ES-I3 (cell line): Measurements from ENCODE around the gene RND3.

Experiments used
- H3K36me3 ChIP-seq: 2 replicates; pipeline ENCODE4 v1.6.1; 2013; ENCODE audit warnings: mild to moderate bottlenecking, low read length, control low read depth, moderate library complexity; ENCODE audit not compliant: insufficient read depth
- H3K4me1 ChIP-seq: 2 replicates; pipeline ENCODE4 v1.6.1; 2013; ENCODE audit warnings: mild to moderate bottlenecking, control low read depth, low read length; ENCODE audit not compliant: insufficient read depth
- H3K9ac ChIP-seq: 2 replicates; pipeline ENCODE4 v1.6.1; 2013; ENCODE audit warnings: low read depth, mild to moderate bottlenecking, low read length, moderate library complexity
- H3K9me3 ChIP-seq: 2 replicates; pipeline ENCODE4 v1.6.1; 2013; ENCODE audit warnings: mild to moderate bottlenecking, low read length, moderate library complexity; ENCODE audit not compliant: control insufficient read depth, insufficient read depth

RND3 gene

GRCh38 chr2:150517951-150518680 is 30.6 kb upstream of the RND3 start:
- Histone ChIP-seq H3K36me3 (no peaks in the 10 kb centered on the region), H3K9ac (no peak overlapping the region), H3K4me1 (no peaks in the 10 kb centered on the region)

GRCh38 chr2:150513647-150514046 is 26.2 kb upstream of the RND3 start:
- Histone ChIP-seq H3K9me3 (no peaks in the 10 kb centered on the region), H3K9ac (no peak overlapping the region), H3K4me1 (no peaks in the 10 kb centered on the region), H3K36me3 (no peaks in the 10 kb centered on the region)

More at GRCh38 chr2:150517951-150518680, 30.6 kb upstream of the RND3 start:
- peaks cover 8% of the 10 kb centered on the region; the same call in 1 of the 2 replicates for H3K9me3 ChIP-seq

GRCh38 chr2:150508497-150509137 is 21.1 kb upstream of the RND3 start:
- Histone ChIP-seq H3K9me3 (no peaks in the 10 kb centered on the region), H3K4me1 (no peaks in the 10 kb centered on the region), H3K9ac (no peak overlapping the region), H3K36me3 (no peaks in the 10 kb centered on the region)

- no peak overlapping the region for H3K9ac ChIP-seq
- H3K36me3 ChIP-seq, result no peaks in the 10 kb centered on the region
- H3K4me1 ChIP-seq, result no peaks in the 10 kb centered on the region
- no peaks in the 10 kb centered on the region for H3K9me3 ChIP-seq
These were observed 19.6 kb upstream of the RND3 start for GRCh38 chr2:150507071-150507470.

- Histone ChIP-seq H3K36me3 (no peaks in the 10 kb centered on the region), H3K9me3 (no peaks in the 10 kb centered on the region), H3K4me1 (no peaks in the 10 kb centered on the region), H3K9ac (no peak overlapping the region)
These were observed 17.7 kb upstream of the RND3 start for GRCh38 chr2:150505178-150505577.

GRCh38 chr2:150495993-150496627 is 8.6 kb upstream of the RND3 start:
- Histone ChIP-seq H3K9me3 (no peaks in the 10 kb centered on the region; the same call in 1 of the 2 replicates), H3K9ac (no peak overlapping the region), H3K36me3 (no peaks in the 10 kb centered on the region), H3K4me1 (no peaks in the 10 kb centered on the region)

- Histone ChIP-seq H3K4me1 (no peaks in the 10 kb centered on the region), H3K9me3 (no peaks in the 10 kb centered on the region; the same call in 1 of the 2 replicates), H3K9ac (no peak overlapping the region), H3K36me3 (no peaks in the 10 kb centered on the region)
These were observed 7.5 kb upstream of the RND3 start for GRCh38 chr2:150495001-150495400.

- Histone ChIP-seq H3K36me3 (no peaks in the 10 kb centered on the region), H3K9me3 (no peaks in the 10 kb centered on the region; the same call in 1 of the 2 replicates), H3K4me1 (no peaks in the 10 kb centered on the region), H3K9ac (no peak overlapping the region)
These were observed 6.9 kb upstream of the RND3 start for GRCh38 chr2:150494234-150494945.

- Histone ChIP-seq H3K9me3 (no peaks in the 10 kb centered on the region), H3K4me1 (no peaks in the 10 kb centered on the region), H3K9ac (no peak overlapping the region), H3K36me3 (no peaks in the 10 kb centered on the region)
These were observed 4.5 kb upstream of the RND3 start for GRCh38 chr2:150491943-150492342.

GRCh38 chr2:150491430-150491829 is 4.0 kb upstream of the RND3 start:
- no peaks in the 10 kb centered on the region for H3K36me3 ChIP-seq
- no peak overlapping the region for H3K9ac ChIP-seq
- no peaks in the 10 kb centered on the region for H3K9me3 ChIP-seq
- H3K4me1 ChIP-seq, result no peaks in the 10 kb centered on the region

- Histone ChIP-seq H3K9me3 (no peaks in the 10 kb centered on the region), H3K36me3 (no peaks in the 10 kb centered on the region), H3K4me1 (no peaks in the 10 kb centered on the region), H3K9ac (no peak overlapping the region)
These were observed 3.0 kb upstream of the RND3 start for GRCh38 chr2:150490466-150490865.

GRCh38 chr2:150486539-150487484 is 655 bp downstream of the RND3 start:
- Histone ChIP-seq H3K9me3 (no peaks in the 10 kb centered on the region), H3K36me3 (peaks cover 12% of the 10 kb centered on the region; the same call in 1 of the 2 replicates), H3K4me1 (peaks cover 26% of the 10 kb centered on the region), H3K9ac (peak overlapping the region; percentile 91)

GRCh38 chr2:150485871-150486538 is 1.5 kb downstream of the RND3 start:
- peaks cover 30% of the 10 kb centered on the region for H3K4me1 ChIP-seq
- no peaks in the 10 kb centered on the region for H3K9me3 ChIP-seq
- peaks cover 14% of the 10 kb centered on the region; the same call in 1 of the 2 replicates for H3K36me3 ChIP-seq
- H3K9ac ChIP-seq, result peak overlapping the region; percentile 91
